GM11168 (cell line): ENCODE measurements around the gene IL17RD.

Source experiments
- in situ Hi-C: fragments of 300-500 bp; cut with MboI; formaldehyde crosslinking; loops from one replicate; pipeline ENCODE4 v1.12.0; 2022; ENCODE audit warnings: low sequenced_read_pairs; ENCODE audit not compliant: unreplicated experiment

Gene IL17RD

GRCh38 chr3:57133157-57133556, 32.0 kb downstream of the IL17RD start:
- in situ Hi-C loops: no loop called here

GRCh38 chr3:57132674-57133073, 32.5 kb downstream of the IL17RD start:
- in situ Hi-C loops: no loop called here

GRCh38 chr3:57131210-57131588, 34.0 kb downstream of the IL17RD start:
- in situ Hi-C loops: no loop called here

GRCh38 chr3:57130571-57131209, 34.5 kb downstream of the IL17RD start:
- in situ Hi-C loops: no loop called here

DNA sequence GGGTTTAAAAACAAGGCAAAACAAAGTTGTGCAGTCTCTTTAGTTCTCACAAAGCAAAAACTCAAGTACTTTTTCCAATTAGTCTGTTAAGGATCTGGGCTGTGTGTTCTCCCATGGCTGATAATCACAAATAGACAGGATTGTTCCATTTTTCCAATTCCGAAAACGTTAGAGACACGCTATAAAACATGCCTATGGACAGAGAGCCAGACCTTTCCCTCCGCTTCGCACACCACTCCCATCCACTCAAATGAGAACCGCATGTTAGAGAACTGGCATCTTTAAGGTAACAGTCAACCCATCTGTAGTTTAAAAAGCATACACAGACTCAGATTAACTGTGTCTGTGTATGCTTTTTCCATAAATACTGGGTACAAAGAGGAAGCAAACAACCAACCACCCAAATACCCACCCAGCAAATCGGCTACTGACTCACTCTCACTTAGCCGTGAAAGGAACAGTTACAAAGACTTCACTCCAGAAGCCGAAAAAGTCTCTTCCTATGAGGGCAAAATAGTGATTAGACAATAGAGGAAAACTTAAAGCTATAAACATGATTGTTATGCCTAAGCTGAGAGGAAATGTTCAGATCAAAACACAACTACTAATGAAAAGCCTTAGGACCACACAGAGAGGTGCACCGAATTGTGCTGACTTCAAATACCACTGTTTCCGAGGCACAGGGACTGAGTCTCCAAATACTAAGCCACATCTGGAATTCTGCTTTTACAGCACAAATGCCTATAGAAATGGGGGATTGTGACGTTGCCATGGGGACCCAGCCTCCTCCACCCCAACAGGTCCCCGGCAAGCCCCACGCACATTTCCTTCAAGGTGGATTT, 36.1 kb downstream of the IL17RD start:
- in situ Hi-C loops: no loop called here

DNA sequence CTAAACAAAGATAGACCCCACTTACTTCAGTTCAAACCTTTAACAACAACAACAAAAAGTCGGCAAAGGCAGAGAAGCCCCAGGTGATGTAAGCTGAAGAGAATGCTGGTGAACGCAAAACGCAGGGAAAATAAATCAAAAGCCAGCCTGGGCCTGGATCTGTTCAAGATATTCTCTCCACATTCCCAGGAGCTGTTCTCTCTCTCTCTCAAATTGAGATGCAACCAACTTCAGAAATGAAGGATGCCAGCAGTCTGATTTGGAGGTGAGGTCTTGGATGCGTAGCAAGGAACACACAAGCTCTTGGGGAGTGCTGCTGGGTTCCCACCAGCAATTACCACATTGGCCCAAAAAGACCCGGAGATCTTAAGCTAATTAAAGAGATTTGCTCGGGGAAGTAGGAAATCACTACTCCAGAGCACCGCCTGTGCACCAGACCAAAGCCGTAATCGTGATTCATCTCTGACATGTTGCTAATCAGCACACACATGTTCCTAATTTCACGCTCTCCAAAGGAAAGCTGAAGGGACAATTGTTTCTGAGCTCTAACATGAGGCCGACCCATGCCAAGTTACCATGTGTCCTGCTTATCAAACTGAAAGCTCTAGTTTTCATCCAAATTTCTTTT, 37.1 kb downstream of the IL17RD start:
- in situ Hi-C loops: no loop called here

DNA sequence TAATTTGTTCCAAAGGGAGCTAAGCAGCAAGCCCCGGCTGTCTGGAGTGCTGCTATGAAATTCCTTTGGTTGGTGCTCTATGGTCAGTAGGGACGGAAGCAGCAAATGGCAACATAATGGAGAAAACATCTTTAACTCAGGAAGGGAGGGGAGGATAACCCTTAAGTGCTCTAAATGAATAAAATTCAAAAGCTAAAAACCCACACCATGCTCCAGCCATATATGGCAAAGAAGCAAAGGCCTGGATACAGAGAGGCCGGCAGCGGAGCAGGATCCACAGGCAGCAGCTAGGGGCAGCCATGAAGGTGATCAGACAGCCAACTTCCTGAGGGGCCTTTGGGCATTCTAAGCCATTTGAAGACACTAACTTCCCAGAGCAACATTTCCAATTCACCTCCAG, 38.9 kb downstream of the IL17RD start:
- in situ Hi-C loops: no loop called here

DNA sequence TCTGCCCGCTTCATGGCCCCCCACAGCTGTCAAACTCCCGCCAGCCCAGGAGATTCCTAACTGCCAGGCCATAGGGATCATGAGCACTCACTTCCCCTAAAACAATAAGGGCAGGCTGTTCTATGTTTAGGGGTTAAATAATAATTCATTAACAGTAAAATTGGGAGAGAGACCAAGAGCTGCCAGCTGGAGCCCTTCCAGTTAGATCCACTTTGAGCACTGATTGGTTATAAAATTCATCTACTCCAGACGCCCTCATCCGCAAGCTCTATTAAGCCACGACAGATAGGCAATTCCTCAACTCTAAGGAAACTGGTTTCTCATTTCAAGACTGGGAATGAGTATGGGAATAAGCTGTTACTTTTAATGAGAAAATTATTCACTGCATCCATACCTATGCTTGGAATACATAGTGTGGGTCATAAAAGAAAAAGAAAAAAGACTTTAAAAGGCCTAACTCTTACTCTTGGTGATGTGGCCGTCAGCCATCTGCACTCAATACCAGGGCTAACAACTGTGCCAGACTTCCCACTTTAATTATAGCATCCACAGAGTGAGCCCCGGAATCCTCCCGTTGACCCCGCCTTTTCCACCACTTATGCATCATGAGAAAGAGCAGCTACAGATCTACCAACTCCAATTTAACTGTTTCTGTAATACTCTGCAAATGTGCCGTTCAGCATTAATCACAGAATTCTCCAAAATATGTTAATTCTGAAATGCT, 44.5 kb downstream of the IL17RD start:
- in situ Hi-C loops: no loop called here

- in situ Hi-C loops: no loop called here
Observed at GRCh38 chr3:57120040-57120439, 45.1 kb downstream of the IL17RD start.

DNA sequence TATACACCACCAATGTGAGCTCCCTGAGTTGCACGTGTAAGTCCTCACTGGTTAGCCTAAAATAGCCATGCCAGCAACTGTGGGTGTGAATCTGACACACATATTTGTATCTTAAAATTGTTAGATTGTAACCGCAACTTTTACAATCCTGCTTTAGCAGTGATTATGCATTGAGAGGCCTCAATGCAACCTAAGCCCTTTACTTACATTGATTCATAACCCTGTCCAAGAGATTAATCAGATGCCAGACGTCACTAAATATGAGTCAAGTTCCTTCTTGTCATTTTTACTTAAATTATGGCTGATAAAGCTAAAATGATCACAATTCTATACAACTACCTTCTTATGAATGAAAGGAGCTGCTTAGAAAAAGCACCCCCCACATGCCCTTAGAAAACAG, 46.9 kb downstream of the IL17RD start:
- in situ Hi-C loops: no loop called here

GRCh38 chr3:57116501-57116900, 48.7 kb downstream of the IL17RD start:
- in situ Hi-C loops: no loop called here

- in situ Hi-C loops: no loop called here
Observed at GRCh38 chr3:57112206-57112605, 52.9 kb downstream of the IL17RD start.

GRCh38 chr3:57110798-57111197, 54.4 kb downstream of the IL17RD start:
- in situ Hi-C loops: no loop called here

GRCh38 chr3:57110214-57110613, 54.9 kb downstream of the IL17RD start:
- in situ Hi-C loops: no loop called here

DNA sequence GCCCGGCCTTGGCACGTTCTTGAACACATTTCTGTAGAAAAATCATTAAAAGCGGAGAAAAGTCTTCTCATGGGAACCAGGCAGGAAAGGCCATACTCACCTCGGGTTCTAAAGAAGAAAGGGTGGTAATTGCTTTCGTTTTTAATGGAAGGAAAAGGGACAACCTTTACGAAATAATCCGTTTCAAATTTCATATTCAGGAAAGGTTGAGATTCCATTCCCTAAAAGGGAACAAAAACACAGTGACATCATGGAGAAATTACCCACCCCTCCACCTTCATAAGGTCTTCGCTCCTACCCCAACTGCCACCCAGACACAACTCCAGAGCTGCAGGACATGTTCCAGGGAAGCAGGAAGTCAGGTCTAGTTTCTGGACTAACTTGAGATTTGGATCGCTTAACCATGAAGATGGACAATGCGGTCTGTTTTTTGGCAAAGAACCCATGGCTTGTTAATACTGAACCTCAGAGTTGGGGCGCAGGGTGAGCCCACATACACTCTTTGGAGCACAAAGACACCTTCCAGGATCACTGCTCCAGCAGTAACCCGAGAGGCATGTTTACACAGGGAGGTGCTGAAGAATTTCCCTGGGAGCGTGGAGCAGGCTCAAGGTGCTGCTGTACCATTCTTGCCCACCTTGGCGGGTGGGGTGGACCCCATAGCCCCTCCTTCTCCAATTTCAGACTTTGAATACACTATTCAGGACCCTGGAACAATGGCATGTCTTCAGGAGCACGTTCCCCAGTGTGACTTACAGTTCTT, 55.5 kb downstream of the IL17RD start:
- in situ Hi-C loops: no loop called here

DNA sequence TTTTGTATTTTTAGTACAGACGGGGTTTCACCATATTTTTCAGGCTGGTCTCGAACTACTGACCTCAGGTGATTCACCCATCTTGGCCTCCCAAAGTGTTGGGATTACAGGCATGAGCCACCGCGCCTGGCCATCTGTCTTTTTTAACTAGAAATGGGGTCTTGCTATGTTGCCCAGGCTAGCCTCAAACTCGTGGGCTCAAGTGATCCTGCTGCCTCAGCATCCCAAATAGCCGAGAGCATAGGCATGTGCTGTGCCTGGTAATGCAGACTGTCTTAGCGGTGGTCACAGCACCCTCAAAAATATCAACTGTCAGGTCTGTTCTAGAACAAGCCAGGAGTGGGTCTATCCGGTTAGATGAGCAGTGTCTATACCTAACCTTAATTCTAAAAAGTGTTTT, 56.5 kb downstream of the IL17RD start:
- in situ Hi-C loops: no loop called here

GRCh38 chr3:57105585-57105984, 59.6 kb downstream of the IL17RD start:
- in situ Hi-C loops: no loop called here

DNA sequence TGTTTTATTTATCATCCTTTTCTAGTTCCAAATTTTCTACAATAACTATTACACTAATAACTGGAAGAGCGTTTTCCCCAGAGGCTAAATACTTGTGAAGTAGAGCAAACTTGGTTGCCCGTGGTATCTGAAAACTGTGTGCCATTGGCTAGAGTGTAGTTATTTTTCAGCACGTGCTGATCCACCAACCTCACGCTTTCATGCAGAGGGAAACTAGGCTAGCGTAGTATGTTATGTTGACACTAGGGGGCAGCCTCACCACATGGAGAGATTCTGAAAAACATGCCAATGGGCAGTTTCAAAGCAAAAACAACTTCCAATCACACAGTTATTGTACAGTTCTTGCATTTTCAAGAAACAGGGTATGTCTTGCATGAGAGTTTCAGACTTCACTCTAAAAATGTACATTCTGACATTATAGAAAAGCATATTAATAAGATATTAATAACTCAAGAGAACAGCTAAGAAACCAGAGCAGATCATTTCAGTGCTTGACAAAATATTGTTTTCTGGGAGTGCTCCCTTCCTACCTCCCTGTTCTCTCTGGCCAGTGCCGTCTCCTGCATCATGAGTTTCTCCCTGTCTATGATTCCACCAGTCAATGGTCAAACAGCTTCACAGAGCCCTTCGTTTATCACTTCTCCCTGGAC, 65.0 kb downstream of the IL17RD start:
- in situ Hi-C loops: no loop called here

GRCh38 chr3:57098418-57099310, 66.5 kb downstream of the IL17RD start:
- in situ Hi-C loops: no loop called here
